Fibroblast of skin of right quadriceps (primary cell): ENCODE results near the gene MCOLN2.
"Not testable (repeated sequence)": the region's sequence is repeated elsewhere in the genome, so short reads cannot be mapped to it uniquely, and the experiment has no call there.

Source experiments
- DNase-seq: peaks from one replicate; pipeline ENCODE4 v3.0.0-alpha.2; 2013

Gene MCOLN2

DNA sequence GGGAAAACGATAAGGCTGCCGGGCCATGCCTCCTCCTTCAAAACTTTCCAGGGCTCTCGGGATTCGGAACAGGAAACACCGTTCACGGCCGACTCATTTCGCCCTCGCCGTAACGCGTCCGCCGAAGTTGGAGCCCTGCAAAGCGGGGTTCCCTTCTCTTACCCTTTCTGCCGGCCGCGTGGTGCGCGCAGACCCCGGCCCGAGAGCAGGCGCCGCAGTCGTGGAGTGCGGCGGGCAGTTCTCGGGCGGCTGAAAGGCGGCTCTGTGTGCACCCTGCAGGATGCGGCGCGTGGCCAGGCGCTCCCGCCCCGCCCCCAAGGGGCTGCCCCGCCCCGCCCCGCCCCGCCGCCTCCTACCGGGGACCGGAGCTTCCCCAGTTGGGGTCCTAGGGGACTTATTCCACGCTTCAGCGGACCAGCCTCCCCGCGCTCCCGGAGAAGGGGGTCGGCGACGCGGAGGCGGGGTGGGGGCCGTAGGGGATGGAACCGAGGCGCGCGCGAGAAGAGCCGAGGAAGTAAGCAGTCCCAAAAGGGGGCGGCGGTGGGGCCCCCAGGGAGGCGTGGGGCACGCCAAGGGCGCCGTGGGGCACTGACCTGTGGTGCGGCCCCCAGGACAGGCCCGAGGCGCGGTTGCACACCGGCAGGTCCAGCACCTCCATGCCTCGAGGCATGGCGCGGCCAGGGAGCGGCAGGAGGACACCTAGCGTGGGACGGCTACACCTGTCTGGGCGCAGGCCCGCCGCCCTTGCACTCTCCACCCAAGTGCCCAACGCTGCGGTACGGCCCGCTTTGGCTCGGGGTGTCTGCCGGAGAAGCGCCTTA, at the start of gene MCOLN2:
TSS of gene MCOLN2 (minus strand) at position 268 of the 821 bp plus-strand sequence. CDS start at position 27, 241 bp downstream.
- peak; percentile 26 for DNase-seq

DNA sequence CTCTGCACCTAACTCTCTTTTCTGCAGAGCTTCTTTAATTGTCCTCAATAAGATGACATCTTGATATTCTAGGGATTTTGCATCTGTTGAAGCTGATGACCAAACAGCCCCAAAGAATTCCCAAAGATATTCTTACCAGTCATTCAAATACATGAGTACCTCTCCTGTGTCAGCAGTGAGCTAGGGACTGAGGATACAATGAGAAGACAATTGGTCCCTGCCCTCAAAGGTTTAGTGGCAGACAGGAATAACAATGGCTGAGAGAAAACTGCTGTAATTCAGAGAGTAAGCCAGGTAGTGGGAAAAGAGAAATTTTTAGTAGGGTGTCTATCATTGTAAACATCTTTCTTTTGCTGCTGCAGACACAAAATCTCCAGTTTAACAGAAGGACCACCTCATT, 45.5 kb upstream of the MCOLN2 start:
- DNase-seq: no peak

- DNase-seq: no peak
Measured at GRCh38 chr1:85041793-85042192, 44.9 kb upstream of the MCOLN2 start.

DNA sequence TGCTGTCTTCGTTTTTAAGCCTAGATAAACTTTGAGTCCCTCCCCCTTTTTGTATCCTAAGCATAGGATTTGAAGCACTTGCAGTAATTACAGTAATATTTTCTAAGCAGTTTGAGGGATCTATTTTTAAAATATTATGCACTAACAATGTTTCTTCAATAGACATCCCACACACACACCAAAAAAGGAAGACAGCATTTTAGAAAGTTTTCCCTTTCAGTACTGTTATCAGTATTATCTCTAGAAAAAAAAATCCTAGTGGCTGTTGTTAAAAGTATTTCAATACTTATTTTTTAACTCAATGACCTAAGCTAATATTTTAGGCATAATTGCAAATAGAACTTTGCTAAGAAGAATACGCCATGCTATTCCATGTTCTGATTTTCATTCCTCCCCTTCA, 36.3 kb upstream of the MCOLN2 start:
- no peak for DNase-seq

DNA sequence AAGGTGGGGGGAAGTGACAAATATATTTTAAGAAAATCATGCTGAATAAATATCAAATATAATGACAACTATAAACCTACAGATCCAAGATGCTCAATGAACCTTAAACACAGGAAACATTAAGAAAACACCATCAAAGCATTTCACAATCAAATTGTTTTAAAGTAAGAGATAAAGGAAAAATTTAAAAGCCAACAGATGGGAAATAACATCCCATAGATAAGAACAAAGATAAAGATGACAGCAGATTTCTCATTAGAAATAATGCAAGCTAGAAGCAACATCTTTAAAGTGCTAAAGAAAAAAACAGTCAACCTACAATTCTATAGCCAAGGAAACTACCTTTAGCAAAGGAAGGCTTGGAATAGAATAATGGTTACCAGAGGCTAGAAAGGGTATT, 33.6 kb upstream of the MCOLN2 start:
- no peak for DNase-seq

DNA sequence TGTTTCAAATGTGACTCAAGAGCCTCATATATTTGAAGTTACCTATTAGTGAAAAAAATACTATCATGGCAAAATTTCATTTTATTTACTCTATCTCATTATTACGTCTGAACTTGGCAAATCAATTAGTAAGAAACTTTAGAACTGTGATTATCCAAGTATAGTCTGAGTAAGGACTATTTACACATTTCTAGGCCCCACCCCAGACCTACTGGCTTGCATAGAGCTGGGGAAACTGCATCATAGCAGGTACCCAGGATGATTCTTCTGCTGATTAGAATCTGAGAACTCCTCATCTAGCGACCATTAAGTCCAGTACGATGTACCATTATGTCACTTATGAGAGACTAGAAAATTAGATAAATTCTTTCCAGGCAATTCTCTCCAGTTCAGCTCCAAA, 31.2 kb upstream of the MCOLN2 start:
- no peak for DNase-seq

DNA sequence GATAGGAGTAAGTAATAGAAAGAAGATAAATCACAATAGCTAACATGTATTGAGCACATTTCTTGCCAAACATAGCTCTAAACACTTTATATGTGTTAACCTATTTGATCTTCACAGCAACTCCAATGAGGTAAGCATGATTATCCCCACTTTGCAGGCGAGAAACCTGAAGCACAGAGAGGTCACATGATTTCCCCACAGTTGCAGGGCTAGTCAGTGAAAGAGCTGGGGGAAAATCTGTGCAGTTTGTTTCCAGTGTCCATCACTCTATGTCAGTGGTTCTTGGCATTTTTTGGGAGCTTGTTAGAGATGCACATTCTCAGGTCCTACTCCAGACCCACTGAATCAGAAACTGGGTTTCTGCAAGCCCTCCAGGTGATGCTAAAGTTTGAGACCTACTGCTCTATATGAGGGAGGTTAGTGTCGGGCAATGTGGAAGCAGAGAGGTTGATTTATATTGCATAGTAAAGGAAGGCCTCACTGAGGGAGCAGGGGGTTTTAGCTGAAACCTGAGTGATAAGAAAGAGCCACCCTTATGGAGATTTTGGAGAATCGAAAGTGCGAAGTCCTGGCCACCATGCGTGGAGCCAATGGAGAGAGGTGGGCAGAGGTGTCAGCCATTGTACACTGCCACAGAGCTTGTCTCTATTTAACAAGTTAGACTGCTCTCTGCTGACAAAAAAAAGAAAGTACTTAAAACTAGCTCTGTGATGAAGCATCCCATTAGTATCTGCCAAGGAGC, 30.5 kb upstream of the MCOLN2 start:
- peak; percentile 10 for DNase-seq

DNA sequence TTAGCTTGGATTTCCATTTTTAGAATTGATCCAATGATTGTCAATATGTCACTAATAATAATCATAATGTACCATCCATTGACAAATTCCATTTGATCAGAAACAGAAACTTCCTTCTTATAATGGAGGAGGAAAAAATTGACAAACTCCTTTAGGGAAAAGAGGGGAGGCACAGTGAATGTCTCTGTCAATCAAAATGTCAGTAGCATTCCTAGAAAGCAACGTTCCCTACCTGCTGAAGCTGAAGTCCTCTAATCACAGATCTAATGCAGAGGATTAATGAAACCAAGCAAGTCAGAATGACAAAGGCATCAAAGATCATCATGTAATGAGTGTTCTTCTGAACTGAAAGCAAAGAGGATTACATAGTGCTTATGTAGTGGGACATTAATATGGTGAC, 29.0 kb upstream of the MCOLN2 start:
- DNase-seq: no peak

- no peak for DNase-seq
Measured at GRCh38 chr1:85024736-85025135, 27.8 kb upstream of the MCOLN2 start.

- DNase-seq: no peak
Measured at GRCh38 chr1:85022700-85023099, 25.8 kb upstream of the MCOLN2 start.

DNA sequence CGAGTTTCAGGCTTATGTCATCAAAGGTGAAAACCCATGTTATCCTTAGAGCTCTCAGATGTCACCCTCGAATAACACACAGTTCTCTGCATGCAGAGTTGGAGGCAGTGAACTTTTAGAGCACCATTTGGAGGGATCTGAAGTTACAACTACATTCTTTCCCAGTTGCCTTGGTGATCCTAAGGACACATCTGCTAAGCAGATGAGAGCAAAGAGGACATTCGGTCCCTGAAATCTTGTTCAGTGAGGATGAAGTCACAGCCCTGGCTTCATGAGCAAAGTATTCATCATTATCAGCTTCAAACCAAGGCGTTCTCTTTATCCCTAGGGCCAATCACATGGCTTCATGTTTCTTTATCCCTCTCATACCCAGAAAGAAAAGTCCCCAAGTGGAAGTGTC, 23.1 kb upstream of the MCOLN2 start:
- peak; percentile 53 for DNase-seq

DNA sequence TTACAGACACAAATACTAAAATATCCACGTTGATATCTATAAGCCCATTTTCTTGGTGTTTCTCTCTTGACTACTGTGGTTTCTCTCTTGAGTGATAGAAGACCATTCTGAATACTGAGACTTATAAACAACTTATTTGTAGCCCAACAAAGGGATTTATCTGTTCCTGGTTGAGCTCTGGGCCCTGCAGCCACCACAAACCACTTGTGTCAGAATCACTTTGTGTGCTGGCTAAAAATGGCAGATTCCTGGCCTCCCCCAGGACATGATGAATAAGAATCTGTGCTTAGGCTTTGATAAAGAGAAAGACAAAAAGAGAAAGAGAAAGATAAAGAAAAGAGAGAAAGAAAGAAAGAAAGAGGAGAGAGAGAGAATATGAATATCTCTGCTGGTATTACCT, 18.9 kb upstream of the MCOLN2 start:
- no peak for DNase-seq

GRCh38 chr1:85005641-85006040, 8.7 kb upstream of the MCOLN2 start:
- not testable (repeated sequence) for DNase-seq

- no peak for DNase-seq
Measured at GRCh38 chr1:85001742-85002141, 4.8 kb upstream of the MCOLN2 start.

GRCh38 chr1:84998642-84999280, 1.8 kb upstream of the MCOLN2 start:
- DNase-seq: peak; percentile 18

GRCh38 chr1:84997667-84998600, 1.0 kb upstream of the MCOLN2 start:
- DNase-seq: peak; percentile 0

- no peak for DNase-seq
Measured at GRCh38 chr1:84995484-84996334, 1.2 kb downstream of the MCOLN2 start.

GRCh38 chr1:84991097-84991920, 5.6 kb downstream of the MCOLN2 start:
- DNase-seq: no peak

GRCh38 chr1:84988588-84988987, 8.3 kb downstream of the MCOLN2 start:
- DNase-seq: no peak

DNA sequence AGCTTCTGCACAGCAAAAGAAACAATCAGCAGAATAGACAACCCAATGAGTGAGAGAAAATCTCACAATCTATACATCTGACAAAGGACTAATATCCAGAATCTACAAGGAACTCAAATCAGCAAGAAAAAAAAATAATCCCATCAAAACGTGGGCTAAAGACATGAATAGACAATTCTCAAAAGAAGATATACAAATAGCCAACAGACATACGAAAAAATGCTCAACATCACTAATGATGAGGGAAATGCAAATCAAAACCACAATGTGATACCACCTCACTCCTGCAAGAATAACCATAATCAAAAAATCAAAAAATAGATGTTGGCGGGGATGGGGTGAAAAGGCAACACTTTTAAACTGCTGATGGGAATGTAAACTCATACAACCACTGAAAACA, 10.4 kb downstream of the MCOLN2 start:
- not testable (repeated sequence) for DNase-seq

DNA sequence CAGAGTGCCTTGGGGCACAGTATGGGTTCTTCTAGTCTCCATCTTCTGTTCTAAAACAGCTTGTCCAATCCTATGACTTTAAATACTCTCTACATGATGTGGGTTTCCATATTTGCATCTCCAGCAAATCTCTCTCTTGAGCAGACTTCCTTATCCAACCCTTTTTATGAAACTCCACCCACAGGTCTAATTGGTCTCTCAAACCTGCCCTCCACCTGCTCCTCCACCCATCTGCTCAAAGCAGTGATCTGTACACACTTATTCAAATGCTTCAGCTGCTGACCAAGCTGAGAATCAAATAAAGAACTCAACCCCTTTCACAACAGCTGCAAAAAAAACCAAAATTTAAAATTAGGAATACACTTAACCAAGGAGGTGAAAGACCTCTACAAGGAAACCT, 11.5 kb downstream of the MCOLN2 start:
- DNase-seq: no peak
